Measurements from ENCODE around the gene TDRD9. TPM values are rescaled to one million over a fixed set of nuclear protein-coding genes. Genes with fewer than 3 reads are reported as not detected.

The TDRD9 gene
- total RNA-seq, 1 experiment from 2014 or later: not detected

GRCh38 chr14:103908580-103908979, 19.7 kb upstream of the TDRD9 start:
- no peaks in the 10 kb centered on the region for H3K4me1 ChIP-seq (ENCODE audit: control insufficient read depth, insufficient read depth, low read length)
- intact Hi-C loops (cut with micrococcal nuclease; ENCODE audit: unreplicated experiment): no loop called here
- ChIA-PET POLR2A (no interaction called here), CTCF (no interaction called here)
- in situ Hi-C loops (cut with HindIII; ENCODE audit: low pct_unique_long_range_greater_than_20kb, low sequenced_read_pairs): no loop called here
- no peaks in the 10 kb centered on the region for H3K9me3 ChIP-seq (ENCODE audit: control insufficient read depth, insufficient read depth, low read depth, low read length)
- H3K27me3 ChIP-seq (ENCODE audit: control insufficient read depth, insufficient read depth, low read length): no peaks in the 10 kb centered on the region
- no peak for TF ChIP-seq SIN3A (IDR thresholded peaks at IDR 0.05; ENCODE audit: borderline replicate concordance, insufficient read depth, low read depth, low read length)
- no peak for TF ChIP-seq REST (IDR thresholded peaks at IDR 0.05; ENCODE audit: insufficient read depth in 1 of 2, low read depth in 2 of 2, low read length in 1 of 2)
- no peak for TF ChIP-seq TCF7L2 (IDR thresholded peaks at IDR 0.05; ENCODE audit: low read depth, low read length)
- no peak for TF ChIP-seq CTCF (IDR thresholded peaks at IDR 0.05)
- no peak for TF ChIP-seq POLR2AphosphoS5 (IDR thresholded peaks at IDR 0.05; ENCODE audit: low read depth, low read length)
- no TSS peak for BruUV-seq (replicated peaks)
- no peak for ATAC-seq
- no peak for DNase-seq (ENCODE audit: low read depth, low spot score)
- H3K4me3 ChIP-seq (ENCODE audit: low read depth in 2 of 2, low read length in 2 of 2): no peak overlapping the region
- peaks cover 7% of the 10 kb centered on the region; the same call in 1 of the 2 replicates for H3K36me3 ChIP-seq (ENCODE audit: control insufficient read depth, insufficient read depth, low read length)
- H3K27ac ChIP-seq (ENCODE audit: low read length): no peak overlapping the region

- ATAC-seq: no peak
- CTCF ChIA-PET: interaction anchor here (0.5 to 2.2 kb wide), 3 partner anchors 9 to 101 kb away, joined by 3 to 12 read pairs (median 4); no protein-coding TSS in a partner anchor
- TF ChIP-seq CTCF (IDR thresholded peaks at IDR 0.05) (no peak), SIN3A (IDR thresholded peaks at IDR 0.05; ENCODE audit: borderline replicate concordance, insufficient read depth, low read depth, low read length) (no peak), REST (IDR thresholded peaks at IDR 0.05; ENCODE audit: insufficient read depth in 1 of 2, low read depth in 2 of 2, low read length in 1 of 2) (no peak), TCF7L2 (IDR thresholded peaks at IDR 0.05; ENCODE audit: low read depth, low read length) (no peak), POLR2AphosphoS5 (IDR thresholded peaks at IDR 0.05; ENCODE audit: low read depth, low read length) (no peak)
- H3K27me3 ChIP-seq (ENCODE audit: control insufficient read depth, insufficient read depth, low read length): no peaks in the 10 kb centered on the region
- no peak overlapping the region for H3K27ac ChIP-seq (ENCODE audit: low read length)
- DNase-seq (ENCODE audit: low read depth, low spot score): no peak
- H3K9me3 ChIP-seq (ENCODE audit: control insufficient read depth, insufficient read depth, low read depth, low read length): no peaks in the 10 kb centered on the region
- H3K4me3 ChIP-seq (ENCODE audit: low read depth in 2 of 2, low read length in 2 of 2): no peak overlapping the region
- POLR2A ChIA-PET: interaction anchor here (0.6 kb wide), 1 partner anchor 103 kb away, joined by 3 read pairs; no protein-coding TSS in a partner anchor
- H3K4me1 ChIP-seq (ENCODE audit: control insufficient read depth, insufficient read depth, low read length): no peaks in the 10 kb centered on the region
- no TSS peak for BruUV-seq (replicated peaks)
- in situ Hi-C loops (cut with HindIII; ENCODE audit: low pct_unique_long_range_greater_than_20kb, low sequenced_read_pairs) (no loop called here), intact Hi-C loops (cut with micrococcal nuclease; ENCODE audit: unreplicated experiment) (loop anchor here (5.0 kb wide), 1 partner anchor 102 kb away; no protein-coding TSS in a partner anchor)
- peaks cover 12% of the 10 kb centered on the region for H3K36me3 ChIP-seq (ENCODE audit: control insufficient read depth, insufficient read depth, low read length)
Measured at GRCh38 chr14:103909531-103910261, 18.6 kb upstream of the TDRD9 start.

Measured in Panc1 (cell line).